ENCODE data around the gene ESR2.

Gene ESR2

DNA sequence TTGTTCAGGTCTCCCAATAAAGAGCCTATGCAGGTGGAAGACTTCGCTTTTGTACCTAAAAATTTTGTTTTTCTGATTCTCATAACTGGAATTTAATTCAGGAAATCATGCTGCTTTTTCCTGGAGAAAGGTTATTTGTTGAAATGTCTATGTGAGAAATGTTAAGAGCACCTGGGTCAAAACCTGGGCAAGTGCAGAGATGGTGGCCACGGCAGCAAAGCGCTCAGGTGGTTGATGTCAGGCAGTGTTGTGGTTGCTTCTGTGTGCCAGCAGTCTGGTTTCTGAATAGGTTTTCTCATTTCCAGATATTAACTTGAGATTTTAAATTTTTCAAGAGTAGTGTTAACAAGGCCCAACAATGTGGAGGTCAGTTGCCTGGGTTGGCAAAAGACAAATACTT is 96.2 kb downstream of the ESR2 start:
- no peak for TF ChIP-seq EZH2phosphoT487 (IDR thresholded peaks at IDR 0.05; ENCODE audit: borderline replicate concordance, low read length)
- TF ChIP-seq, protein P1, sequence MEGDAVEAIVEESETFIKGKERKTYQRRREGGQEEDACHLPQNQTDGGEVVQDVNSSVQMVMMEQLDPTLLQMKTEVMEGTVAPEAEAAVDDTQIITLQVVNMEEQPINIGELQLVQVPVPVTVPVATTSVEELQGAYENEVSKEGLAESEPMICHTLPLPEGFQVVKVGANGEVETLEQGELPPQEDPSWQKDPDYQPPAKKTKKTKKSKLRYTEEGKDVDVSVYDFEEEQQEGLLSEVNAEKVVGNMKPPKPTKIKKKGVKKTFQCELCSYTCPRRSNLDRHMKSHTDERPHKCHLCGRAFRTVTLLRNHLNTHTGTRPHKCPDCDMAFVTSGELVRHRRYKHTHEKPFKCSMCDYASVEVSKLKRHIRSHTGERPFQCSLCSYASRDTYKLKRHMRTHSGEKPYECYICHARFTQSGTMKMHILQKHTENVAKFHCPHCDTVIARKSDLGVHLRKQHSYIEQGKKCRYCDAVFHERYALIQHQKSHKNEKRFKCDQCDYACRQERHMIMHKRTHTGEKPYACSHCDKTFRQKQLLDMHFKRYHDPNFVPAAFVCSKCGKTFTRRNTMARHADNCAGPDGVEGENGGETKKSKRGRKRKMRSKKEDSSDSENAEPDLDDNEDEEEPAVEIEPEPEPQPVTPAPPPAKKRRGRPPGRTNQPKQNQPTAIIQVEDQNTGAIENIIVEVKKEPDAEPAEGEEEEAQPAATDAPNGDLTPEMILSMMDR (IDR thresholded peaks at IDR 0.05; ENCODE audit: low read depth, low read length, poor library complexity, severe bottlenecking), result no peak
- Histone ChIP-seq H3K4me2 (ENCODE audit: low read length) (no peak overlapping the region), H3K79me2 (ENCODE audit: control insufficient read depth, low read length) (peaks cover 30% of the 10 kb centered on the region), H3K4me3 (ENCODE audit: low read length) (no peak overlapping the region), H3K27ac (ENCODE audit: low read depth, low read length) (no peak overlapping the region), H4K20me1 (ENCODE audit: control insufficient read depth, insufficient read depth, low read depth, low read length) (no peaks in the 10 kb centered on the region), H3K36me3 (ENCODE audit: control insufficient read depth, low read length) (peaks cover 92% of the 10 kb centered on the region), H3K4me1 (ENCODE audit: control insufficient read depth, low read length) (peaks cover 35% of the 10 kb centered on the region), H3K9me2 (replicated peaks; ENCODE audit: control insufficient read depth, low read length) (no peaks in the 10 kb centered on the region), H3K27me3 (ENCODE audit: control insufficient read depth, low read length) (no peaks in the 10 kb centered on the region), H3F3A (ENCODE audit: control insufficient read depth, insufficient read depth) (no peaks in the 10 kb centered on the region; the same call in none of the 2 replicates), H3K9me3 (ENCODE audit: control insufficient read depth, insufficient read depth, low read length) (no peaks in the 10 kb centered on the region)

DNA sequence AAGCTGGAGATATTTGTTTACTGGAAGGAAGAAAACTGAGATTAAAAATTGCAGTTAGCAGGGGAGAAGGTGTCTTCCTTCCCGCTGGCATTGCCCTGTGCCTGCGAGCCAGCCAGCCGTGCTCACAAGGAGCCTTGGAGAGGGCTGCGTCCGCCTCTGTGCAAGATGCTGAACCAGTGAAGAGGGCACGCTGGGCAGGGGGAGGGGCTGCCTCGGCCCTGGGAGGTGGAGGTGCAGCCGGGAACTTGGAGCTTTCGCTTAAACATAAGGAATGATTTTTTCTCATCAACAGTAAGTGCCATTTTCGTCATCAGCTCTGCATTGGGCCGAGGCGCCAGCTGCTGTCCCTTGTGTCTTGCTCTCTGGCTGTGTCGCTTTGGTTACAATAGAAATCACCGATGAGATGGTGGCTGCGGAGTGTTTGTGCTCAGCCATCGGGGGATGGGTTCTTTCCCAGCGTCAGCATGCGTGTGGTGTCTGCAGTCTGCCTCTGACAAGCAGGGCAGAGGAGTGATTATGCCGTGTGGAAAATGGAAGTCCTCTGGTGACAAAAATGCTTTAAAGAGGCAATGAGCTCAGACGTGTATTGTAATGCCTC is 97.3 kb downstream of the ESR2 start:
- peaks cover 30% of the 10 kb centered on the region for H3K79me2 ChIP-seq (ENCODE audit: control insufficient read depth, low read length)
- no peaks in the 10 kb centered on the region for H3K27me3 ChIP-seq (ENCODE audit: control insufficient read depth, low read length)
- H3K36me3 ChIP-seq (ENCODE audit: control insufficient read depth, low read length), result peaks cover 92% of the 10 kb centered on the region
- H3K9me2 ChIP-seq (replicated peaks; ENCODE audit: control insufficient read depth, low read length), result no peaks in the 10 kb centered on the region
- no peak overlapping the region for H3K27ac ChIP-seq (ENCODE audit: low read depth, low read length)
- TF ChIP-seq, protein P1 (IDR thresholded peaks at IDR 0.05; ENCODE audit: low read depth, low read length, poor library complexity, severe bottlenecking), result no peak
- no peak for TF ChIP-seq EZH2phosphoT487 (IDR thresholded peaks at IDR 0.05; ENCODE audit: borderline replicate concordance, low read length)
- no peak overlapping the region for H3K4me2 ChIP-seq (ENCODE audit: low read length)
- peaks cover 39% of the 10 kb centered on the region for H3K4me1 ChIP-seq (ENCODE audit: control insufficient read depth, low read length)
- no peaks in the 10 kb centered on the region for H4K20me1 ChIP-seq (ENCODE audit: control insufficient read depth, insufficient read depth, low read depth, low read length)
- no peaks in the 10 kb centered on the region for H3K9me3 ChIP-seq (ENCODE audit: control insufficient read depth, insufficient read depth, low read length)
- H3F3A ChIP-seq (ENCODE audit: control insufficient read depth, insufficient read depth), result no peaks in the 10 kb centered on the region; the same call in none of the 2 replicates
- H3K4me3 ChIP-seq (ENCODE audit: low read length), result no peak overlapping the region

DNA sequence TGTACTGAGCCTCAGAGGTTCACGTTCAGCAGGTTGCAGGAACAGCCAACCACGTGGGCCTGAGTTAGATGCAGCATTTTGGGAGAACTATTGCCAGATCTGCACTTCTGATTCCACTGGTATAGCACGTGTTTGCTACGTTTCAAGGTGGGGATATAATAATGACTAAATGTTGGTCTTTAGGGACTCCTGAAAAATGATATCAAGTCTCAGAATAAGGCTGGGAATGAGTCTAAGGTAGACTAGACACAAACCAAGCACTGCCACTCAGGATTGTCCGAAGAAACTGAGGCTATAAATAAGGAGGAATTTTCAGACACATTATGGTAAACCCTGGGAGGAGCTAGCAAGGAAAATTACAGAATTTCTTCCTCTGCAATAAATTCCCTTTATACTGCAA is 98.1 kb downstream of the ESR2 start:
- H3K4me3 ChIP-seq (ENCODE audit: low read length), result no peak overlapping the region
- H4K20me1 ChIP-seq (ENCODE audit: control insufficient read depth, insufficient read depth, low read depth, low read length), result no peaks in the 10 kb centered on the region
- H3K36me3 ChIP-seq (ENCODE audit: control insufficient read depth, low read length), result peaks cover 92% of the 10 kb centered on the region
- H3K9me3 ChIP-seq (ENCODE audit: control insufficient read depth, insufficient read depth, low read length), result no peaks in the 10 kb centered on the region
- H3F3A ChIP-seq (ENCODE audit: control insufficient read depth, insufficient read depth), result no peaks in the 10 kb centered on the region; the same call in none of the 2 replicates
- H3K4me1 ChIP-seq (ENCODE audit: control insufficient read depth, low read length), result peaks cover 39% of the 10 kb centered on the region
- H3K27ac ChIP-seq (ENCODE audit: low read depth, low read length), result no peak overlapping the region
- TF ChIP-seq, protein P1 (IDR thresholded peaks at IDR 0.05; ENCODE audit: low read depth, low read length, poor library complexity, severe bottlenecking), result no peak
- TF ChIP-seq EZH2phosphoT487 (IDR thresholded peaks at IDR 0.05; ENCODE audit: borderline replicate concordance, low read length), result no peak
- no peaks in the 10 kb centered on the region for H3K27me3 ChIP-seq (ENCODE audit: control insufficient read depth, low read length)
- H3K4me2 ChIP-seq (ENCODE audit: low read length), result peak overlapping the region; percentile 41
- no peaks in the 10 kb centered on the region for H3K9me2 ChIP-seq (replicated peaks; ENCODE audit: control insufficient read depth, low read length)
- peaks cover 30% of the 10 kb centered on the region for H3K79me2 ChIP-seq (ENCODE audit: control insufficient read depth, low read length)

All from DOHH2 (cell line).